Endothelial cell of umbilical vein (primary cell): ENCODE data around the gene GSTK1. TPM values are rescaled to one million over a fixed set of nuclear protein-coding genes. Genes with fewer than 3 reads are reported as not detected.

Experiments
- BruUV-seq: library from RNA; stranded (reverse); fragments of 400-500 nt; replicated peaks from 2 replicates; lab custom pipeline; 2021; lab: Mats Ljungman, UMichigan
- CTCF ChIA-PET: fragments of 300-600, 350-600 bp; sonication (Branson Sonifier 250); formaldehyde crosslinking; loops from one replicate; lab custom pipeline; 2021; ENCODE audit warnings: antibody characterized with exemption, inconsistent platforms; lab: Charles Lee
- POLR2A ChIA-PET: fragments of 300-600, 350-600 bp; sonication (Branson Sonifier 250); formaldehyde crosslinking; loops from one replicate; lab custom pipeline; 2021; ENCODE audit warnings: antibody characterized with exemption, inconsistent platforms; lab: Charles Lee
- DNase-seq: peaks from one replicate; pipeline ENCODE4 v3.0.0-alpha.2; 2011; ENCODE audit warnings: low read depth, low spot score
- FAIRE-seq: peaks from 2 replicates; lab custom pipeline; 2011; peaks lifted over from hg19 to GRCh38; lab: Jason Lieb, UNC
- H2AFZ ChIP-seq: 2 replicates; pipeline ENCODE4 v1.6.0; 2012; ENCODE audit warnings: low read depth, low read length, control low read depth, inconsistent platforms
- H3K27ac ChIP-seq: 2 replicates; pipeline ENCODE4 v1.5.1; 2011; ENCODE audit warnings: low read depth, mild to moderate bottlenecking, control low read depth, low read length, moderate library complexity; ENCODE audit not compliant: insufficient read depth
- H3K27me3 ChIP-seq, 2 experiments: 2 replicates each; pipeline versions ENCODE4 v1.6.0 to v1.6.1; 2011; ENCODE audit warnings: low read length in 2 of 2, mixed read lengths in 1 of 2; ENCODE audit not compliant: control insufficient read depth in 2 of 2, insufficient read depth in 2 of 2
- H3K36me3 ChIP-seq, 2 experiments: 2 replicates in 1 of 2; 3 replicates in 1 of 2; pipeline ENCODE4 v1.5.1; 2011; ENCODE audit warnings: low read length in 2 of 2, mild to moderate bottlenecking in 1 of 2, moderate library complexity in 1 of 2; ENCODE audit not compliant: control insufficient read depth in 2 of 2, insufficient read depth in 2 of 2; ENCODE audit errors: extremely low read depth in 1 of 2
- H3K4me1 ChIP-seq: 3 replicates; pipeline ENCODE4 v1.5.1; 2011; ENCODE audit warnings: mild to moderate bottlenecking, low read length; ENCODE audit not compliant: control insufficient read depth, insufficient read depth; ENCODE audit errors: extremely low read depth
- H3K4me2 ChIP-seq: 2 replicates; pipeline ENCODE4 v1.6.1; 2011; ENCODE audit warnings: low read length, control low read depth, mixed read lengths; ENCODE audit not compliant: insufficient read depth
- H3K4me3 ChIP-seq, 3 experiments: fragments of 200-600 bp in 1 of 3; sonication (generic), shearing (Covaris generic) in 1 of 3; replicated peaks in 1 of 3; 2 replicates each; pipeline ENCODE4 v1.5.1; 2011 to 2016; ENCODE audit warnings: control low read depth in 3 of 3, low read length in 3 of 3, mild to moderate bottlenecking in 2 of 3, inconsistent platforms in 1 of 3, low read depth in 1 of 3, moderate library complexity in 1 of 3; ENCODE audit not compliant: insufficient read depth in 1 of 3
- H3K79me2 ChIP-seq: 2 replicates; pipeline ENCODE4 v1.6.0; 2012; ENCODE audit warnings: low read length, inconsistent platforms; ENCODE audit not compliant: control insufficient read depth, insufficient read depth
- H3K9ac ChIP-seq: replicated peaks from 2 replicates; pipeline ENCODE3; 2011; ENCODE audit warnings: low read length, control low read depth; ENCODE audit not compliant: insufficient read depth; ENCODE audit errors: extremely low read depth
- H3K9me1 ChIP-seq: replicated peaks from 3 replicates; pipeline ENCODE4 v1.6.0; 2011; ENCODE audit warnings: mild to moderate bottlenecking, low read length; ENCODE audit not compliant: control insufficient read depth, insufficient read depth; ENCODE audit errors: extremely low read depth
- H3K9me3 ChIP-seq: replicated peaks from 2 replicates; pipeline ENCODE4 v1.5.1; 2012; ENCODE audit warnings: low read length, inconsistent platforms; ENCODE audit not compliant: control insufficient read depth, insufficient read depth
- H4K20me1 ChIP-seq: replicated peaks from 2 replicates; pipeline ENCODE3; 2011; ENCODE audit warnings: mild to moderate bottlenecking, low read length; ENCODE audit not compliant: control insufficient read depth, insufficient read depth; ENCODE audit errors: extremely low read depth
- CTCF ChIP-seq, 2 donors: IDR thresholded peaks; 1 replicate in 1 of 2; 2 replicates in 1 of 2; pipeline ENCODE4 v1.5.1; 2011; ENCODE audit warnings: low read length in 2 of 2, mild to moderate bottlenecking in 2 of 2, moderate library complexity in 2 of 2, control low read depth in 1 of 2, inconsistent platforms in 1 of 2, low read depth in 1 of 2; ENCODE audit not compliant: insufficient read depth in 1 of 2; ENCODE audit errors: extremely low read depth in 1 of 2
- EZH2 ChIP-seq: IDR thresholded peaks from 2 replicates; pipeline ENCODE4 v1.6.1; 2012; ENCODE audit warnings: borderline replicate concordance, low read depth, mild to moderate bottlenecking, moderate library complexity, low read length, inconsistent platforms; ENCODE audit not compliant: severe bottlenecking
- FOS ChIP-seq: IDR thresholded peaks from 2 replicates; pipeline ENCODE4 v1.6.1; 2011; ENCODE audit warnings: mild to moderate bottlenecking, low read length, moderate library complexity, borderline replicate concordance; ENCODE audit not compliant: insufficient read depth
- GATA2 ChIP-seq: IDR thresholded peaks from 2 replicates; pipeline ENCODE4 v1.7.0; 2011; ENCODE audit warnings: low read depth, mild to moderate bottlenecking, moderate library complexity, mixed read lengths, low read length; ENCODE audit not compliant: insufficient read length, insufficient read depth
- JUN ChIP-seq: IDR thresholded peaks from 2 replicates; pipeline ENCODE4 v1.6.1; 2011; ENCODE audit warnings: borderline replicate concordance, low read depth; ENCODE audit not compliant: insufficient read length, insufficient read depth
- MAX ChIP-seq: IDR thresholded peaks from 2 replicates; pipeline ENCODE4 v1.6.1; 2011; ENCODE audit not compliant: insufficient read depth, insufficient read length
- MYC ChIP-seq: IDR thresholded peaks from one replicate; pipeline ENCODE4 v1.6.1; 2011; ENCODE audit warnings: mild to moderate bottlenecking, low read depth, low read length
- POLR2A ChIP-seq: IDR thresholded peaks from 2 replicates; pipeline ENCODE4 v1.6.1; 2012; ENCODE audit warnings: low read depth, mild to moderate bottlenecking, control low read depth, low read length
- POLR2AphosphoS5 ChIP-seq: IDR thresholded peaks from 2 replicates; pipeline ENCODE4 v1.6.1; 2012; ENCODE audit warnings: low read depth, mild to moderate bottlenecking, control low read depth, low read length, moderate library complexity; ENCODE audit not compliant: insufficient read depth
- dilution Hi-C: fragments of 300-500 bp; cut with MboI; formaldehyde crosslinking; loops from one replicate; pipeline ENCODE4 v1.15.0; 2019; ENCODE audit warnings: low sequenced_read_pairs; ENCODE audit not compliant: extremely low pct_ligation_motif_present
- intact Hi-C: fragments of 100-400 bp; cut with micrococcal nuclease; formaldehyde crosslinking; loops from one replicate; pipeline ENCODE4 v1.10.0; 2022
- polyA plus RNA-seq, 4 experiments: library from polyadenylated mRNA; depleted of rRNA in 3 of 4; stranded (reverse) in 3 of 4; unstranded in 1 of 4; fragments of >200 nt; gene quantifications; 2 replicates each; pipeline versions ENCODE4 v1.2.1 to v1.2.3, GENCODE V29; 2011 to 2012; ENCODE audit warnings: missing spikeins in 1 of 4
- total RNA-seq: library from RNA; stranded (reverse); gene quantifications from 2 replicates; pipeline ENCODE4 v1.2.3, GENCODE V29; 2021

GSTK1 gene
- total and polyA plus RNA-seq, 2 donors (not counting 3 experiments of a cell fraction or from before 2014, with no cell fraction given): 119 to 132 TPM

- no peak for FAIRE-seq
These were observed 40.5 kb downstream of the GSTK1 start for GRCh38 chr7:143303733-143304132.

More at GRCh38 chr7:143303733-143304132, 40.5 kb downstream of the GSTK1 start:
- Histone ChIP-seq H3K4me3 (no peak overlapping the region), H3K27me3 (no peaks in the 10 kb centered on the region), H3K79me2 (no peaks in the 10 kb centered on the region), H3K4me2 (no peak overlapping the region), H3K9me3 (no peaks in the 10 kb centered on the region), H2AFZ (no peak overlapping the region), H3K36me3 (peaks cover 40 to 57% of the 10 kb centered on the region in 2 experiments), H4K20me1 (no peaks in the 10 kb centered on the region), H3K4me1 (no peaks in the 10 kb centered on the region), H3K27ac (no peak overlapping the region), H3K9ac (no peak overlapping the region), H3K9me1 (no peaks in the 10 kb centered on the region)
- ChIA-PET CTCF (interaction anchor here (0.6 kb wide), 1 partner anchor 78 kb away, joined by 3 read pairs; no protein-coding TSS in a partner anchor), POLR2A (no interaction called here)
- dilution Hi-C loops (no loop called here), intact Hi-C loops (no loop called here)
- DNase-seq: no peak
- BruUV-seq: no TSS peak
- TF ChIP-seq FOS: no peak
- TF ChIP-seq GATA2: no peak
- TF ChIP-seq JUN: no peak
- no peak for TF ChIP-seq MAX
- TF ChIP-seq MYC: no peak
- no peak for TF ChIP-seq CTCF (IDR thresholded peaks at IDR 0.05; ENCODE audit: extremely low read depth in 1 of 2, insufficient read depth in 1 of 2, low read depth in 1 of 2, low read length in 2 of 2)
- no peak for TF ChIP-seq POLR2AphosphoS5
- no peak for TF ChIP-seq EZH2
- TF ChIP-seq POLR2A: no peak
